K562 treated with DMSO at 1 percent for 24 hours (cell line): ENCODE data around the gene HCN4. TPM values are rescaled to one million over a fixed set of nuclear protein-coding genes. Genes with fewer than 3 reads are reported as not detected.

Experiments
- total RNA-seq: library from RNA; unstranded; fragments of 300-600 nt; gene quantifications from 2 replicates; pipeline ENCODE4 v1.2.3, GENCODE V29; 2022; ENCODE audit warnings: low read depth; ENCODE audit not compliant: insufficient read depth

HCN4 gene
- total RNA-seq: not detected in 2 replicates

GRCh38 chr15:73368301-73369136 lies at the start of gene HCN4:
TSS of gene HCN4 (minus strand) at chr15:73368958. CDS start at chr15:73368270, 688 bp downstream.

Other genes starting within 250 kb of the HCN4 start
- 0.64 TPM in 1 of 2 replicates, not detected in the other for gene REC114, start 74.2 kb upstream of the HCN4 start, total RNA-seq